ENCODE measurements around the gene CCR1.
"Not testable (repeated sequence)": the region's sequence is repeated elsewhere in the genome, so short reads cannot be mapped to it uniquely, and the experiment has no call there.

The CCR1 gene

DNA sequence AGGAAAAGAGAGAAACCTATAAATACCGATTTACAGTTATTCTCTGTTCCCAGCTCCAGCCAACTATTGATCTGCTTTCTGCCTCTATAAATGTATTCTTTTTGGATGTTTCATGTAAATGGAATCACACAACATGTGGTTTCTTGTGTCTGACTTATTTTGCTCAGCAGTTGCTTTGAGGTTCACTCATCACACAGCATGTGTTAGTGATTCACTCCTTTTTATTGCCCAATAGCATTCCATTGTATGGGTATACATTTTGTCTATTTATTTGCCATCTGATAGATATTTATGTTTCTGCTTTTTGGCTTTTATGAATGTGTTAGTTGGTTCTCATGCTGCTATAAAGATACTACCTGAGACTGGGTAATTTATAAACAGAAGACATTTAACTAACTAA is 23.6 kb downstream of the CCR1 start:
- no peaks in the 10 kb centered on the region for H3K4me1 ChIP-seq (ENCODE audit: control insufficient read depth, insufficient read depth, low read length)
- no peaks in the 10 kb centered on the region for H3K27me3 ChIP-seq (ENCODE audit: control insufficient read depth, insufficient read depth, low read length, poor library complexity, severe bottlenecking)
- no peaks in the 10 kb centered on the region for H3K9me3 ChIP-seq (ENCODE audit: control insufficient read depth, low read length)
- H3K27ac ChIP-seq (ENCODE audit: insufficient read depth, low read depth, low read length, poor library complexity, severe bottlenecking): no peak overlapping the region
- 88% methylated on average over 1 of the region's 1 CpG; no CpG with 5 or more reads in 1 of the 2 experiments for WGBS, 2 experiments
- H3K4me3 ChIP-seq (ENCODE audit: insufficient read depth, low read depth, low read length): no peak overlapping the region
- no peaks in the 10 kb centered on the region for H3K36me3 ChIP-seq (ENCODE audit: control insufficient read depth, insufficient read depth, low read length)

DNA sequence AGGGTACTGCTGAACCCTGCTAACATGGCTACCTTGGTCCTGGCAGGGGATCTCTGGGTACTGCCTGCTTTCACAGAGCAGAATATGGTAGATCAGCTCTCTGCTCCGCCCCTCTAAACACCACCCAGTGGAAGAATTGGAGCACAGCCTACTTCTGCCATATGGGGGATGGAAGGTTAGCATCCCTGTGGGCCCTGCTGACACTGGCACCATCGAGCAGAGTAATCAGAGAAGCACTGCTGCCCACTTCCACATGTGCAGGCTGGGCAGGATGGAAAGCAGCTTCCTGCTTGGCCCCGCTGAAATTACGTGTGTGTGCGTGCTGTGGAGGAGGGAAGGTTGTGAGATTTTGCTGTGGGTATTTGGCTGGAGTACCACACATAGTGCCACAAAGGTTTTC is 24.8 kb downstream of the CCR1 start:
- Histone ChIP-seq H3K9me3 (ENCODE audit: control insufficient read depth, low read length) (no peaks in the 10 kb centered on the region), H3K4me1 (ENCODE audit: control insufficient read depth, insufficient read depth, low read length) (no peaks in the 10 kb centered on the region), H3K36me3 (ENCODE audit: control insufficient read depth, insufficient read depth, low read length) (no peaks in the 10 kb centered on the region), H3K27me3 (ENCODE audit: control insufficient read depth, insufficient read depth, low read length, poor library complexity, severe bottlenecking) (no peaks in the 10 kb centered on the region), H3K4me3 (ENCODE audit: insufficient read depth, low read depth, low read length) (no peak overlapping the region), H3K27ac (ENCODE audit: insufficient read depth, low read depth, low read length, poor library complexity, severe bottlenecking) (no peak overlapping the region)
- WGBS, 2 experiments: 91 to 95% methylated on average over 5 of the region's 5 CpGs

DNA sequence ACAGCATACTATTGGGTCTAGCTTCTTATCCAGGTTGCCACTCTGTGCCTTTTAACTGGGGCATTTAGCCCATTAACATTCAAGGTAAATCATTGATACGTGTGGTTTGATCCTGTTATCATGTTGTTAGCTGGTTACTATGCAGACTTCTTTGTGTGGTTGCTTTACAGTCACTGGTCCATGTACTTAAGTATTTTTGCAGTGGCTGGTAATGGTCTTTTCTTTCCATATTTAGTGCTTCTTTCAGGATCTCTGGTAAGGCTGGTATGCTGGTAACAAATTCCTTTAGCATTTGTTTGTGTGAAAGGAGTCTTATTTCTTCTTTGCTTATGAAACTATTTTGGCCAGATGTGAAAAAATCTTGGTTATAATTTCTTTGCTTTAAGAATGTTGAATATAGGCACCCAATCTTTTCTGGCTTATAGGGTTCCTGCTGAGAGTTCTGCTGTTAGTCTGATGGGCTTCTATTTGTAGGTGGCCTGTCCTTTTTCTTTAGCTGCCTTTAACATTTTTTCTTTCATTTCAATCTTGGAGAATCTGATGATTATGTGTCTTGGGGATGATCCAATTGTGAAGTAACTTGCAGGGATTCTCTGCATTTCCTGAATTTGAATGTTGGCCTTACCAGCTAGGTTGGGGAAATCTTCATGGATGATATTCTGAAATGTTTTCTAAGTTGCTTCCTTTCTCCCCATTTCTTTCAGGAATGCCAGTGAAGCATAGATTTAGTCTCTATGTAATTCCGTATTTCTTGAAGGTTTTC is 39.3 kb downstream of the CCR1 start:
- H3K36me3 ChIP-seq (ENCODE audit: control insufficient read depth, insufficient read depth, low read length): no peaks in the 10 kb centered on the region
- H3K4me1 ChIP-seq (ENCODE audit: control insufficient read depth, insufficient read depth, low read length): no peaks in the 10 kb centered on the region
- no peak overlapping the region for H3K27ac ChIP-seq (ENCODE audit: insufficient read depth, low read depth, low read length, poor library complexity, severe bottlenecking)
- no peak overlapping the region for H3K4me3 ChIP-seq (ENCODE audit: insufficient read depth, low read depth, low read length)
- no peaks in the 10 kb centered on the region for H3K9me3 ChIP-seq (ENCODE audit: control insufficient read depth, low read length)
- 93 to 96% methylated on average over 2 of the region's 2 CpGs for WGBS, 2 experiments
- H3K27me3 ChIP-seq (ENCODE audit: control insufficient read depth, insufficient read depth, low read length, poor library complexity, severe bottlenecking): no peaks in the 10 kb centered on the region

DNA sequence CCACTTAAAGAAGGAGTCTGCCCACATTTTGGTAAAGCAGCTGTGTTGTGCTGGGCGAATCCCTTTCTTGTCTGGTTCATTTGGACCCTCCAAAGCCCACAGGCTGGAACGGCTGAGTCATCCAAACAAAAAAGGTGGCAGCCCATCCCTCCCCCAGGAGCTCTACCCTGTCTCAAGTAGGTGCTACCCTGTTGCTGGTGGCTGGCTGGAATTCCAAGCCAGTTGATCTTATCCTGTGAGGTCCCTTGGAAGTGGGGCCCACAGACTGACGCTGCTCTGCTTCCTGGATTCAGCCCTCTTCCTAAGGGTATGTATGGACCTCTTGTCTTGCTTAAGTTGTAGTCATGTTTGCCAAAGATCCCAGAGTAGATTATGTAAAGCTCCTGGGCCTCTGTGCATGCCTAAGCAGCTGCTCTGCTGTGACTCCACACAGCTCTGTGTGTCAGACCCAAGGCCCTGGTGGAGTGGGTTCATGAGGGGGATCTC is 44.5 kb downstream of the CCR1 start:
- Histone ChIP-seq H3K27me3 (ENCODE audit: control insufficient read depth, insufficient read depth, low read length, poor library complexity, severe bottlenecking) (no peaks in the 10 kb centered on the region), H3K4me1 (ENCODE audit: control insufficient read depth, insufficient read depth, low read length) (no peaks in the 10 kb centered on the region), H3K4me3 (ENCODE audit: insufficient read depth, low read depth, low read length) (no peak overlapping the region), H3K27ac (ENCODE audit: insufficient read depth, low read depth, low read length, poor library complexity, severe bottlenecking) (no peak overlapping the region), H3K36me3 (ENCODE audit: control insufficient read depth, insufficient read depth, low read length) (no peaks in the 10 kb centered on the region), H3K9me3 (ENCODE audit: control insufficient read depth, low read length) (no peaks in the 10 kb centered on the region)
- WGBS, 2 experiments: 89 to 95% methylated on average over 3 of the region's 3 CpGs

DNA sequence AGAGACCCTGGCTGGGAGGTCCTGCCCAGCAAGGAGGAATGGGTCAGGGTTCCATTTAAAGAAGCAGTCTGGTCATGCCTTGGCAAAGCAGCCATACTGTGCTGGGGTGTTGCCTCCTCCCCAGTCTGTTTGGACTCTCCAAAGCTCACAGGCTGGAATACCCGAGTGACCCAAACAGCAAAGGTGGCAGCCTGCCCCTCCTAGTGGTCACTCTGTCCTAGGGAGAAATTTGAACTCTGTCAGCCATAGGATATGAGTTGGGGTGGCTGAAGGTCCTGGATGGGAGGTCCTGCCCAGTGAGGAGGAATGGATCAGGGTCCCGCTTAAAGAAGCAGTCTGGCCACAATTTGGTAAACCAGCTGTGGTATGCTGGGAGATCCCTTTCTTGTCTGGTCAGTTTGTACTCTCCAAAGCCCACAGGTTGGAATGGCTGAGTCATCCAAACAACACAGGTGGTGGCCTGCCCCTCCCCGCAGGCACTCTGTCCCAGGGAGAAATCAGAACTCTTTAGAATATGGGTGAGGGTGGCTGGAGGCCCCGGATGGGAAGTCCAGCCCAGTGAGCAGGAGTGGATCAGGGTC is 45.0 kb downstream of the CCR1 start:
- Histone ChIP-seq H3K4me3 (ENCODE audit: insufficient read depth, low read depth, low read length) (no peak overlapping the region), H3K4me1 (ENCODE audit: control insufficient read depth, insufficient read depth, low read length) (no peaks in the 10 kb centered on the region), H3K9me3 (ENCODE audit: control insufficient read depth, low read length) (no peaks in the 10 kb centered on the region), H3K27me3 (ENCODE audit: control insufficient read depth, insufficient read depth, low read length, poor library complexity, severe bottlenecking) (no peaks in the 10 kb centered on the region), H3K36me3 (ENCODE audit: control insufficient read depth, insufficient read depth, low read length) (no peaks in the 10 kb centered on the region), H3K27ac (ENCODE audit: insufficient read depth, low read depth, low read length, poor library complexity, severe bottlenecking) (no peak overlapping the region)
- WGBS, 2 experiments: 84 to 85% methylated on average over 4 of the region's 4 CpGs

DNA sequence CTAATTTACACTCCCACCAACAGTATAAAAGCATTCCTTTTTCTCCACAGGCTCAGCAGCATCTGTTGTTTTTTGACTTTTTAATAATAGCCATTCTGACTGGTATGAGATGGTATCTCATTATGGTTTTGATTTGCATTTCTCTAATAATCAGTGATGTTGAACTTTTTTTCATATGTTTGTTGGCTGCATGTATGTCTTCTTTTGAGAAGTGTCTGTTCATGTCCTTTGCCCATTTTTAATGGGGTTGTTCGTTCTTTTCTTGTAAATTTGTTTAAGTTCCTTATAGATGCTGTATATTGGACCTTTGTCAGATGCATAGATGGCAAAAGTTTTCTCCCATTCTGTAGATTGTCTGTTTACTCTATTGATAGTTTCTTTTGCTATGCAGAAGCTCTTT is 50.4 kb downstream of the CCR1 start:
- H3K4me3 ChIP-seq (ENCODE audit: insufficient read depth, low read depth, low read length); H3K27me3 ChIP-seq (ENCODE audit: control insufficient read depth, insufficient read depth, low read length, poor library complexity, severe bottlenecking); H3K27ac ChIP-seq (ENCODE audit: insufficient read depth, low read depth, low read length, poor library complexity, severe bottlenecking); H3K9me3 ChIP-seq (ENCODE audit: control insufficient read depth, low read length); H3K4me1 ChIP-seq (ENCODE audit: control insufficient read depth, insufficient read depth, low read length); H3K36me3 ChIP-seq (ENCODE audit: control insufficient read depth, insufficient read depth, low read length): not testable (repeated sequence)
- WGBS, 2 experiments: 86 to 88% methylated on average over 1 of the region's 1 CpG

DNA sequence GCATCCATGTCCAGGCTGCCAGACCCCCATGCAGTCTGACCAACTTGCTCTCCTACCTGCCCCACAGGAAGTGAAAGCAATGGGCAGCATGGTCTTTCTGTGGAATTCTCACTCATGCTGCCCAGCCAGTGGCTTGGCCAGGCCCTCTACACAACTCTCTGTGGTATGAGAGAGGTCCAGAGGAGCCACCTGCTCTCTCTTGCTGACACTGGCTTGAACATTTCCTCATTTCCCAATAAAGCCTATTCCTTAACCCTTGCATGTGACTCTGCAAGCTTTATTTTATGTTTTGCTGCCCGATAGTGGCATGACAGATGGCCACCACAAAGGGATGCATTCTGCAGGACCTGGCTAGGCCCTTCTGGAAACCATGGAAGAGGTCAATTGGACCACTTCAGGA is 53.8 kb downstream of the CCR1 start:
- no peaks in the 10 kb centered on the region for H3K4me1 ChIP-seq (ENCODE audit: control insufficient read depth, insufficient read depth, low read length)
- H3K9me3 ChIP-seq (ENCODE audit: control insufficient read depth, low read length): no peaks in the 10 kb centered on the region
- H3K36me3 ChIP-seq (ENCODE audit: control insufficient read depth, insufficient read depth, low read length): no peaks in the 10 kb centered on the region
- WGBS, 2 experiments: 94% methylated on average over 1 of the region's 1 CpG
- H3K27ac ChIP-seq (ENCODE audit: insufficient read depth, low read depth, low read length, poor library complexity, severe bottlenecking): no peak overlapping the region
- H3K27me3 ChIP-seq (ENCODE audit: control insufficient read depth, insufficient read depth, low read length, poor library complexity, severe bottlenecking): no peaks in the 10 kb centered on the region
- H3K4me3 ChIP-seq (ENCODE audit: insufficient read depth, low read depth, low read length): no peak overlapping the region

All from ectodermal cell (in vitro differentiated cells).